Prostate gland (tissue), 2 donors: ENCODE data around the gene CCDC127.

Experiments
- CTCF ChIP-seq, 4 experiments: fragments of 200-600 bp in 2 of 4; fragments of 450-650 bp in 2 of 4; sonication (generic) in 2 of 4; IDR thresholded peaks; 1 replicate in 3 of 4; 2 replicates in 1 of 4; pipeline ENCODE4 v1.5.1; 2016 to 2019; ENCODE audit warnings: antibody characterized with exemption in 4 of 4, mild to moderate bottlenecking in 2 of 4, moderate library complexity in 2 of 4
- POLR2A ChIP-seq: fragments of 450-650 bp; IDR thresholded peaks from one replicate; pipeline ENCODE4 v1.6.1; 2016; ENCODE audit warnings: antibody characterized with exemption, mild to moderate bottlenecking

- TF ChIP-seq POLR2A (no peak), CTCF (IDR thresholded peaks at IDR 0.05) (no peak)
Observed at GRCh38 chr5:174876-175465, 43.0 kb downstream of the CCDC127 start.
